AG10803 (cell line): ENCODE measurements around the gene ARHGEF10L.

Source experiments
- DNase-seq: peaks from one replicate; pipeline ENCODE4 v3.0.0; 2010; ENCODE audit warnings: low read depth
- H3K4me3 ChIP-seq: 2 replicates; pipeline ENCODE4 v1.5.1; 2011; ENCODE audit warnings: mild to moderate bottlenecking, low read length, control low read depth
- CTCF ChIP-seq: conservative IDR thresholded peaks from 2 replicates; pipeline ENCODE4 v1.5.1; 2011; ENCODE audit warnings: mild to moderate bottlenecking, low read length, control low read depth, inconsistent platforms

ARHGEF10L gene

GRCh38 chr1:17542645-17543044 lies 3.1 kb downstream of the ARHGEF10L start:
- TF ChIP-seq CTCF: no peak
- no peak overlapping the region for H3K4me3 ChIP-seq
- no peak for DNase-seq

- TF ChIP-seq CTCF: no peak
- no peak overlapping the region for H3K4me3 ChIP-seq
- no peak for DNase-seq
These were observed 5.4 kb downstream of the ARHGEF10L start for GRCh38 chr1:17544776-17545350.

GRCh38 chr1:17545356-17545755 lies 5.9 kb downstream of the ARHGEF10L start:
- TF ChIP-seq CTCF: no peak
- DNase-seq: peak; percentile 72
- H3K4me3 ChIP-seq: no peak overlapping the region

GRCh38 chr1:17546946-17547670 lies 7.6 kb downstream of the ARHGEF10L start:
- TF ChIP-seq CTCF: no peak
- H3K4me3 ChIP-seq: no peak overlapping the region
- DNase-seq: no peak

- no peak overlapping the region for H3K4me3 ChIP-seq
- no peak for TF ChIP-seq CTCF
- no peak for DNase-seq
These were observed 9.9 kb downstream of the ARHGEF10L start for GRCh38 chr1:17549384-17549783.

GRCh38 chr1:17550729-17551584 lies 11.5 kb downstream of the ARHGEF10L start:
- H3K4me3 ChIP-seq: no peak overlapping the region
- peak; percentile 42 for DNase-seq
- no peak for TF ChIP-seq CTCF
